Right lobe of liver (tissue), 4 donors: ENCODE results near the gene MYO10.

Source experiments
- POLR2A ChIP-seq: fragments of 450-650 bp; IDR thresholded peaks from one replicate; pipeline ENCODE4 v1.6.1; 2017; ENCODE audit warnings: antibody characterized with exemption, mild to moderate bottlenecking
- TF ChIP-seq, protein P1 (sequence below), 4 donors: fragments of 200-600 bp in 3 of 4; fragments of 450-650 bp in 1 of 4; IDR thresholded peaks; one replicate each; pipeline versions ENCODE4 v1.5.1 to v1.8.0; 2016 to 2022; ENCODE audit warnings: antibody characterized with exemption in 4 of 4, mild to moderate bottlenecking in 2 of 4
- donor health status: DM: no; HTN: no; CAD: no.
- donor health status: DM: no; HTN: no; CAD: no.
- donor health status: DM: no; HTN: yes; CAD: no.

DNA sequence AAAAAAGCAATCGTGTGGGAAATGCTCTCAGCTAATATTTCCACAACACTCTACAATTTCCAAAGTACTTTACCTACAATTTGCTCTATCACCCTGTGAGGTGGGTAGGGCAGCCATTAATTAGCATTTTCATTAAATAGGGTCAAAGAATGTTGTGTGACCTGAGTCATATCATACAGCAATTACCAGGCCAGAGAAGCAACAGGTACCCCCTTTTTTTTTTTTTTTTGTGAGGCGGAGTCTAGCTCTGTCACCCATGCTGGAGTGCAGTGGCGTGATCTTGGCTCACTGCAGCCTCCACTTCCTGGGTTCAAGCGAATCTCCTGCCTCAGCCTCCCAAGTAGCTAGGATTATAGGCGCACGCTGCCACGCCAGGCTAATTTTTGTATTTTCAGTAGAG lies 210.5 kb downstream of the MYO10 start:
- TF ChIP-seq, protein P1, sequence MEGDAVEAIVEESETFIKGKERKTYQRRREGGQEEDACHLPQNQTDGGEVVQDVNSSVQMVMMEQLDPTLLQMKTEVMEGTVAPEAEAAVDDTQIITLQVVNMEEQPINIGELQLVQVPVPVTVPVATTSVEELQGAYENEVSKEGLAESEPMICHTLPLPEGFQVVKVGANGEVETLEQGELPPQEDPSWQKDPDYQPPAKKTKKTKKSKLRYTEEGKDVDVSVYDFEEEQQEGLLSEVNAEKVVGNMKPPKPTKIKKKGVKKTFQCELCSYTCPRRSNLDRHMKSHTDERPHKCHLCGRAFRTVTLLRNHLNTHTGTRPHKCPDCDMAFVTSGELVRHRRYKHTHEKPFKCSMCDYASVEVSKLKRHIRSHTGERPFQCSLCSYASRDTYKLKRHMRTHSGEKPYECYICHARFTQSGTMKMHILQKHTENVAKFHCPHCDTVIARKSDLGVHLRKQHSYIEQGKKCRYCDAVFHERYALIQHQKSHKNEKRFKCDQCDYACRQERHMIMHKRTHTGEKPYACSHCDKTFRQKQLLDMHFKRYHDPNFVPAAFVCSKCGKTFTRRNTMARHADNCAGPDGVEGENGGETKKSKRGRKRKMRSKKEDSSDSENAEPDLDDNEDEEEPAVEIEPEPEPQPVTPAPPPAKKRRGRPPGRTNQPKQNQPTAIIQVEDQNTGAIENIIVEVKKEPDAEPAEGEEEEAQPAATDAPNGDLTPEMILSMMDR (IDR thresholded peaks at IDR 0.05) = no peak
- no peak for TF ChIP-seq POLR2A
